Stimulated activated naive CD8-positive, alpha-beta T cell treated with anti-CD3 and anti-CD28 coated beads, Interleukin-15, amount 100 ng/mL, for 72 hours (primary cell): Measurements from ENCODE around the gene NFE2L2.
"Not testable (repeated sequence)": the region's sequence is repeated elsewhere in the genome, so short reads cannot be mapped to it uniquely, and the experiment has no call there.

Experiments used
- ATAC-seq: fragments of 150-1000 bp; cut with Tn5 transposase; 2 replicates; pipeline ENCODE4 v1.10.0; 2021; ENCODE audit warnings: mild to moderate bottlenecking, moderate library complexity
- DNase-seq, 2 donors: peaks; one replicate each; pipeline ENCODE4 v3.0.0; 2021 to 2022
- H3K27ac Mint-ChIP-seq, 2 donors: one replicate each; pipeline ENCODE4 v1.8.0; 2022; ENCODE audit warnings: mild to moderate bottlenecking in 2 of 2, mixed read lengths in 2 of 2, moderate library complexity in 2 of 2
- H3K27me3 Mint-ChIP-seq: one replicate; pipeline ENCODE4 v1.8.0; 2022; ENCODE audit warnings: mixed read lengths
- H3K4me1 Mint-ChIP-seq: one replicate; pipeline ENCODE4 v1.8.0; 2022; ENCODE audit warnings: mild to moderate bottlenecking, mixed read lengths
- H3K4me3 Mint-ChIP-seq, 2 donors: one replicate each; pipeline ENCODE4 v1.8.0; 2022; ENCODE audit warnings: mild to moderate bottlenecking in 2 of 2, mixed read lengths in 2 of 2, moderate library complexity in 1 of 2
- H3K9me3 Mint-ChIP-seq, 2 donors: one replicate each; pipeline ENCODE4 v1.8.0; 2022; ENCODE audit warnings: mixed read lengths in 2 of 2

NFE2L2 gene

GRCh38 chr2:177212891-177213856, 51.4 kb downstream of the NFE2L2 start:
- ATAC-seq: peak; percentile 72
- H3K27me3 Mint-ChIP-seq: no peaks in the 10 kb centered on the region
- peak overlapping the region; percentile 88 to 99 for H3K4me3 Mint-ChIP-seq
- no peaks in the 10 kb centered on the region for H3K9me3 Mint-ChIP-seq
- peaks cover 50% of the 10 kb centered on the region for H3K4me1 Mint-ChIP-seq
- H3K27ac Mint-ChIP-seq: peak overlapping the region; percentile 100
- DNase-seq: peak; percentile 89 to 91

- H3K27me3 Mint-ChIP-seq: no peaks in the 10 kb centered on the region
- peak within 1 kb of the TSS; percentile 88 to 99 for H3K4me3 Mint-ChIP-seq
- H3K27ac Mint-ChIP-seq: peak within 1 kb of the TSS; percentile 100
- DNase-seq (peak; percentile 100), ATAC-seq (peak; percentile 93)
- peaks cover 45% of the 10 kb centered on the region for H3K4me1 Mint-ChIP-seq
- no peaks in the 10 kb centered on the region for H3K9me3 Mint-ChIP-seq
Observed at GRCh38 chr2:177212106-177212890, 52.2 kb downstream of the NFE2L2 start, which contains the start of gene HNRNPA3. TSS of gene HNRNPA3 (plus strand) at chr2:177212794. CDS start at chr2:177212800, 6 bp downstream.

GRCh38 chr2:177211576-177212105, 52.9 kb downstream of the NFE2L2 start:
- H3K4me1 Mint-ChIP-seq: peaks cover 46% of the 10 kb centered on the region
- ATAC-seq: no peak

GRCh38 chr2:177211169-177211568, 53.4 kb downstream of the NFE2L2 start:
- no peak for DNase-seq
- Mint-ChIP-seq H3K27me3 (no peaks in the 10 kb centered on the region), H3K4me1 (peaks cover 46% of the 10 kb centered on the region), H3K9me3 (no peaks in the 10 kb centered on the region), H3K27ac (peak overlapping the region; percentile 100), H3K4me3 (peak overlapping the region; percentile 88 to 99)
- no peak for ATAC-seq

More at GRCh38 chr2:177211576-177212105, 52.9 kb downstream of the NFE2L2 start:
- DNase-seq: no peak
- Mint-ChIP-seq H3K27me3 (no peaks in the 10 kb centered on the region), H3K4me3 (peak overlapping the region; percentile 88 to 99), H3K27ac (peak overlapping the region; percentile 100), H3K9me3 (no peaks in the 10 kb centered on the region)

- no peaks in the 10 kb centered on the region for H3K27me3 Mint-ChIP-seq
- H3K27ac Mint-ChIP-seq: peak overlapping the region in 1 of 2 donors; percentile 40
- no peaks in the 10 kb centered on the region for H3K9me3 Mint-ChIP-seq
- peaks cover 29% of the 10 kb centered on the region for H3K4me1 Mint-ChIP-seq
- ATAC-seq (peak; percentile 78), DNase-seq (no peak)
- H3K4me3 Mint-ChIP-seq: peak overlapping the region; percentile 17 to 73
Observed at GRCh38 chr2:177207101-177207500, 57.4 kb downstream of the NFE2L2 start.

GRCh38 chr2:177204417-177204816, 60.1 kb downstream of the NFE2L2 start:
- H3K27me3 Mint-ChIP-seq: no peaks in the 10 kb centered on the region
- ATAC-seq: no peak
- no peaks in the 10 kb centered on the region for H3K9me3 Mint-ChIP-seq
- H3K27ac Mint-ChIP-seq: no peak overlapping the region
- DNase-seq: no peak
- H3K4me3 Mint-ChIP-seq: no peak overlapping the region
- H3K4me1 Mint-ChIP-seq: peaks cover 23% of the 10 kb centered on the region

GRCh38 chr2:177201919-177202346, 62.6 kb downstream of the NFE2L2 start:
- DNase-seq (no peak), ATAC-seq (no peak)
- Mint-ChIP-seq H3K27me3 (no peaks in the 10 kb centered on the region), H3K4me3 (no peak overlapping the region), H3K4me1 (peaks cover 15% of the 10 kb centered on the region), H3K27ac (no peak overlapping the region), H3K9me3 (no peaks in the 10 kb centered on the region)

- H3K4me3 Mint-ChIP-seq, H3K27ac Mint-ChIP-seq, H3K4me1 Mint-ChIP-seq, H3K27me3 Mint-ChIP-seq, ATAC-seq, H3K9me3 Mint-ChIP-seq, DNase-seq: not testable (repeated sequence)
Observed at GRCh38 chr2:177200419-177200818, 64.1 kb downstream of the NFE2L2 start.

- Mint-ChIP-seq H3K27ac (no peak overlapping the region), H3K4me3 (no peak overlapping the region), H3K9me3 (no peaks in the 10 kb centered on the region), H3K27me3 (no peaks in the 10 kb centered on the region), H3K4me1 (no peaks in the 10 kb centered on the region)
- ATAC-seq: no peak
- DNase-seq: no peak
Observed at GRCh38 chr2:177195194-177195593, 69.3 kb downstream of the NFE2L2 start.

GRCh38 chr2:177193240-177193639, 71.3 kb downstream of the NFE2L2 start:
- H3K4me1 Mint-ChIP-seq: no peaks in the 10 kb centered on the region
- ATAC-seq (no peak), DNase-seq (no peak)
- H3K9me3 Mint-ChIP-seq: no peaks in the 10 kb centered on the region
- no peaks in the 10 kb centered on the region for H3K27me3 Mint-ChIP-seq
- H3K4me3 Mint-ChIP-seq: no peak overlapping the region
- no peak overlapping the region for H3K27ac Mint-ChIP-seq

GRCh38 chr2:177192788-177193187, 71.7 kb downstream of the NFE2L2 start:
- no peak for DNase-seq
- Mint-ChIP-seq H3K4me3 (no peak overlapping the region), H3K27ac (no peak overlapping the region), H3K4me1 (no peaks in the 10 kb centered on the region), H3K9me3 (no peaks in the 10 kb centered on the region), H3K27me3 (no peaks in the 10 kb centered on the region)
- no peak for ATAC-seq

- ATAC-seq: no peak
- no peak for DNase-seq
- no peaks in the 10 kb centered on the region for H3K4me1 Mint-ChIP-seq
- no peaks in the 10 kb centered on the region for H3K9me3 Mint-ChIP-seq
- H3K27me3 Mint-ChIP-seq: no peaks in the 10 kb centered on the region
- no peak overlapping the region for H3K4me3 Mint-ChIP-seq
- no peak overlapping the region for H3K27ac Mint-ChIP-seq
Observed at GRCh38 chr2:177190941-177191340, 73.6 kb downstream of the NFE2L2 start.

- no peaks in the 10 kb centered on the region for H3K9me3 Mint-ChIP-seq
- no peaks in the 10 kb centered on the region for H3K27me3 Mint-ChIP-seq
- no peaks in the 10 kb centered on the region for H3K4me1 Mint-ChIP-seq
- DNase-seq (no peak), ATAC-seq (no peak)
- no peak overlapping the region for H3K4me3 Mint-ChIP-seq
- no peak overlapping the region for H3K27ac Mint-ChIP-seq
Observed at GRCh38 chr2:177188482-177189469, 75.8 kb downstream of the NFE2L2 start.

- no peak for ATAC-seq
- no peaks in the 10 kb centered on the region for H3K9me3 Mint-ChIP-seq
- H3K27ac Mint-ChIP-seq: no peak overlapping the region
- H3K27me3 Mint-ChIP-seq: no peaks in the 10 kb centered on the region
- no peaks in the 10 kb centered on the region for H3K4me1 Mint-ChIP-seq
- no peak overlapping the region for H3K4me3 Mint-ChIP-seq
- DNase-seq: no peak
Observed at GRCh38 chr2:177187631-177188312, 76.8 kb downstream of the NFE2L2 start.
